Measurements from ENCODE around the gene SLC48A1.

The SLC48A1 gene

GRCh38 chr12:47793015-47793681, 20.1 kb downstream of the SLC48A1 start:
- no peak for TF ChIP-seq CTCF (IDR thresholded peaks at IDR 0.05)
- Mint-ChIP-seq H3K9me3 (no peaks in the 10 kb centered on the region), H3K4me3 (no peak overlapping the region), H3K27ac (peak overlapping the region; percentile 71), H3K27me3 (ENCODE audit: low read depth, poor library complexity) (no peaks in the 10 kb centered on the region), H3K36me3 (ENCODE audit: low read depth) (peaks cover 41% of the 10 kb centered on the region), H3K4me1 (peaks cover 14% of the 10 kb centered on the region)
- no peak for DNase-seq

- no peak for TF ChIP-seq CTCF (IDR thresholded peaks at IDR 0.05)
- Mint-ChIP-seq H3K27me3 (ENCODE audit: low read depth, poor library complexity) (no peaks in the 10 kb centered on the region), H3K36me3 (ENCODE audit: low read depth) (peaks cover 29% of the 10 kb centered on the region), H3K4me1 (peaks cover 6% of the 10 kb centered on the region), H3K4me3 (no peak overlapping the region), H3K27ac (no peak overlapping the region), H3K9me3 (no peaks in the 10 kb centered on the region)
- no peak for DNase-seq
Observed at GRCh38 chr12:47794679-47795078, 21.6 kb downstream of the SLC48A1 start.

- no peak for TF ChIP-seq CTCF (IDR thresholded peaks at IDR 0.05)
- no peak overlapping the region for H3K27ac Mint-ChIP-seq
- H3K4me1 Mint-ChIP-seq: peaks cover 6% of the 10 kb centered on the region
- H3K4me3 Mint-ChIP-seq: no peak overlapping the region
- H3K27me3 Mint-ChIP-seq (ENCODE audit: low read depth, poor library complexity): no peaks in the 10 kb centered on the region
- no peaks in the 10 kb centered on the region for H3K9me3 Mint-ChIP-seq
- H3K36me3 Mint-ChIP-seq (ENCODE audit: low read depth): peaks cover 28% of the 10 kb centered on the region
- no peak for DNase-seq
Observed at GRCh38 chr12:47795121-47795813, 22.2 kb downstream of the SLC48A1 start.

GRCh38 chr12:47795814-47796411, 22.9 kb downstream of the SLC48A1 start:
- Mint-ChIP-seq H3K27ac (no peak overlapping the region), H3K36me3 (ENCODE audit: low read depth) (peaks cover 24% of the 10 kb centered on the region), H3K27me3 (ENCODE audit: low read depth, poor library complexity) (no peaks in the 10 kb centered on the region)

GRCh38 chr12:47797441-47797840, 24.4 kb downstream of the SLC48A1 start:
- DNase-seq: peak; percentile 41
- H3K9me3 Mint-ChIP-seq: no peaks in the 10 kb centered on the region
- H3K27me3 Mint-ChIP-seq (ENCODE audit: low read depth, poor library complexity): peaks cover 4% of the 10 kb centered on the region
- H3K27ac Mint-ChIP-seq: peak overlapping the region; percentile 98
- H3K36me3 Mint-ChIP-seq (ENCODE audit: low read depth): peaks cover 19% of the 10 kb centered on the region
- peak; percentile 22 for TF ChIP-seq CTCF (IDR thresholded peaks at IDR 0.05)
- H3K4me3 Mint-ChIP-seq: no peak overlapping the region
- H3K4me1 Mint-ChIP-seq: peaks cover 25% of the 10 kb centered on the region

More at GRCh38 chr12:47795814-47796411, 22.9 kb downstream of the SLC48A1 start:
- DNase-seq: no peak
- no peak overlapping the region for H3K4me3 Mint-ChIP-seq
- peaks cover 10% of the 10 kb centered on the region for H3K4me1 Mint-ChIP-seq
- no peak for TF ChIP-seq CTCF (IDR thresholded peaks at IDR 0.05)
- no peaks in the 10 kb centered on the region for H3K9me3 Mint-ChIP-seq

Measured in nephron progenitor cell (in vitro differentiated cells).